Lower leg skin (tissue), 4 donors: ENCODE results near the gene TGOLN2. TPM values are rescaled to one million over a fixed set of nuclear protein-coding genes. Genes with fewer than 3 reads are reported as not detected.

Source experiments
- DNase-seq, 2 donors: peaks; one replicate each; pipeline ENCODE4 v3.0.0-alpha.2; 2019; ENCODE audit warnings: low spot score in 2 of 2
- H3K4me3 ChIP-seq: fragments of 200-600 bp; sonication (generic); 2 replicates; pipeline ENCODE4 v1.5.1; 2017; ENCODE audit warnings: mild to moderate bottlenecking, low read depth; ENCODE audit not compliant: poor library complexity, severe bottlenecking
- CTCF ChIP-seq, 3 donors: fragments of 450-650 bp; IDR thresholded peaks; one replicate each; pipeline ENCODE4 v1.5.1; 2016; ENCODE audit warnings: antibody characterized with exemption in 3 of 3, mild to moderate bottlenecking in 3 of 3, moderate library complexity in 2 of 3
- POLR2A ChIP-seq, 2 donors: fragments of 450-650 bp; IDR thresholded peaks; one replicate each; pipeline ENCODE4 v1.6.1; 2016 to 2017; ENCODE audit warnings: antibody characterized with exemption in 2 of 2, mild to moderate bottlenecking in 1 of 2, moderate library complexity in 1 of 2
- WGBS, 2 donors: methylation state at CpG; one replicate each; pipeline ENCODE4 v1.1.5; 2018; 5-methylcytosine and 5-hydroxymethylcytosine counted together
- intact Hi-C: fragments of 100-400 bp; cut with DNase I; formaldehyde crosslinking; loops from one replicate; pipeline ENCODE4 v1.15.0; 2023; ENCODE audit warnings: low total_unique reads
- total RNA-seq, 4 donors: library from RNA; depleted of rRNA; stranded (reverse); fragments of >200 nt; gene quantifications; one replicate each; pipeline ENCODE4 v1.1.0, GENCODE V29; 2016

Gene TGOLN2
- total RNA-seq, 4 donors from 2014 or later = 57.3 to 90.4 (median 82.3) TPM

GRCh38 chr2:85273738-85274731 is 53.8 kb downstream of the TGOLN2 start:
- 56 to 57% methylated on average over 19 to 21 of the region's 21 CpGs for WGBS, 2 donors
- peak in 1 of 3 donors; percentile 39 for TF ChIP-seq CTCF (IDR thresholded peaks at IDR 0.05)
- TF ChIP-seq POLR2A (IDR thresholded peaks at IDR 0.05) = no peak
- intact Hi-C loops = no loop called here
- no peak for DNase-seq
- no peak overlapping the region for H3K4me3 ChIP-seq

- no peak for TF ChIP-seq POLR2A (IDR thresholded peaks at IDR 0.05)
- no peak for TF ChIP-seq CTCF (IDR thresholded peaks at IDR 0.05)
- intact Hi-C loops = no loop called here
Observed at GRCh38 chr2:85272357-85272756, 55.4 kb downstream of the TGOLN2 start.

GRCh38 chr2:85269959-85270358 is 57.8 kb downstream of the TGOLN2 start:
- 36 to 52% methylated on average over 6 of the region's 6 CpGs for WGBS, 2 donors
- no peak for TF ChIP-seq POLR2A (IDR thresholded peaks at IDR 0.05)
- TF ChIP-seq CTCF (IDR thresholded peaks at IDR 0.05) = no peak
- no peak for DNase-seq
- intact Hi-C loops = no loop called here
- no peak overlapping the region for H3K4me3 ChIP-seq

More at GRCh38 chr2:85272357-85272756, 55.4 kb downstream of the TGOLN2 start:
- H3K4me3 ChIP-seq = no peak overlapping the region
- DNase-seq = no peak
- WGBS, 2 donors = 73 to 80% methylated on average over 6 of the region's 6 CpGs

Other genes with a start within 250 kb of the TGOLN2 start
- gene TCF7L1, start 194.6 kb downstream of the TGOLN2 start, total RNA-seq = 1 to 10 TPM in 3 of 4 donors, under 1 TPM in 1; 0.67 to 4.8 (median 1.9) TPM
- 100 to 1,000 TPM in 2 of 4 donors, 10 to 100 TPM in 2; 86.2 to 121 (median 101) TPM for gene RETSAT, start 26.5 kb upstream of the TGOLN2 start, total RNA-seq
- gene ELMOD3, start 26.8 kb upstream of the TGOLN2 start, total RNA-seq = 10 to 100 TPM; 10.0 to 26.1 (median 23.5) TPM
- 100 to 1,000 TPM; 177 to 272 (median 232) TPM for gene CAPG, start 82.4 kb upstream of the TGOLN2 start, total RNA-seq
- gene SH2D6, start 90.7 kb upstream of the TGOLN2 start, total RNA-seq = not detected
- 10 to 100 TPM; 71.2 to 96.4 (median 83.0) TPM for gene MAT2A, start 211.2 kb upstream of the TGOLN2 start, total RNA-seq
- gene GGCX, start 233.5 kb upstream of the TGOLN2 start, total RNA-seq = 10 to 100 TPM; 15.8 to 37.1 (median 25.8) TPM
- gene VAMP8, start 249.6 kb upstream of the TGOLN2 start, total RNA-seq = 100 to 1,000 TPM in 2 of 4 donors, 10 to 100 TPM in 2; 88.3 to 207 (median 113) TPM